PC-3 (cell line): ENCODE measurements around the gene SH3D19. TPM values are rescaled to one million over a fixed set of nuclear protein-coding genes. Genes with fewer than 3 reads are reported as not detected.

Experiments used
- ATAC-seq: fragments of 200-7000 bp; cut with Tn5 transposase; 2 replicates; pipeline ENCODE4 v1.9.1; 2020; ENCODE audit warnings: mild to moderate bottlenecking, moderate library complexity
- BruUV-seq: library from RNA; stranded (reverse); fragments of 400-500 nt; replicated peaks from 2 replicates; lab custom pipeline; 2021; lab: Mats Ljungman, UMichigan
- CTCF ChIA-PET: fragments of 300-600 bp; sonication (Branson Sonifier 250); formaldehyde crosslinking; loops from one replicate; lab custom pipeline; 2022; ENCODE audit warnings: antibody characterized with exemption; lab: Charles Lee
- POLR2A ChIA-PET: fragments of 300-600 bp; sonication (Branson Sonifier 250); formaldehyde crosslinking; loops from one replicate; lab custom pipeline; 2022; ENCODE audit warnings: antibody characterized with exemption; ENCODE audit not compliant: unreplicated experiment; lab: Charles Lee
- DNase-seq: peaks from one replicate; pipeline ENCODE4 v3.0.0-alpha.2; 2015
- H2AFZ ChIP-seq: fragments of 300-600 bp; sonication (generic); 2 replicates; pipeline ENCODE4 v1.6.0; 2016; ENCODE audit warnings: antibody characterized with exemption, low read length
- H3F3A ChIP-seq: fragments of 300-600 bp; sonication (generic); one replicate; pipeline ENCODE4 v1.6.0; 2017; ENCODE audit warnings: antibody characterized with exemption, low read length, control low read depth, mild to moderate bottlenecking; ENCODE audit not compliant: unreplicated experiment
- H3K27ac ChIP-seq: fragments of 300-600 bp; sonication (generic); 2 replicates; pipeline ENCODE4 v1.5.1; 2016; ENCODE audit warnings: mild to moderate bottlenecking, low read length
- H3K27me3 ChIP-seq: fragments of 300-600 bp; sonication (generic); 2 replicates; pipeline ENCODE4 v1.6.1; 2016; ENCODE audit warnings: low read length, mixed read lengths
- H3K36me3 ChIP-seq: fragments of 300-600 bp; sonication (generic); 2 replicates; pipeline ENCODE4 v1.6.1; 2016; ENCODE audit warnings: low read depth, mixed run types, low read length, mixed read lengths
- H3K4me1 ChIP-seq: fragments of 300-600 bp; sonication (generic); 2 replicates; pipeline ENCODE4 v1.5.1; 2016; ENCODE audit warnings: low read length; ENCODE audit not compliant: insufficient read depth
- H3K4me2 ChIP-seq: fragments of 300-600 bp; sonication (generic); 2 replicates; pipeline ENCODE4 v1.6.0; 2016; ENCODE audit warnings: low read length
- H3K4me3 ChIP-seq: fragments of 300-600 bp; sonication (generic); 2 replicates; pipeline ENCODE4 v1.5.1; 2016; ENCODE audit warnings: mild to moderate bottlenecking, low read length, mixed read lengths
- H3K79me2 ChIP-seq: fragments of 300-600 bp; sonication (generic); 2 replicates; pipeline ENCODE4 v1.6.1; 2017; ENCODE audit warnings: low read length, mixed read lengths
- H3K9ac ChIP-seq: fragments of 300-600 bp; sonication (generic); 2 replicates; pipeline ENCODE4 v1.6.0; 2016; ENCODE audit warnings: mild to moderate bottlenecking, low read length
- H3K9me2 ChIP-seq: fragments of 300-600 bp; sonication (generic); replicated peaks from 2 replicates; pipeline ENCODE4 v1.6.1; 2016; ENCODE audit warnings: mixed run types, low read length, mixed read lengths
- H3K9me3 ChIP-seq: fragments of 300-600 bp; sonication (generic); 2 replicates; pipeline ENCODE4 v1.6.1; 2016; ENCODE audit warnings: low read length, mixed read lengths
- H4K20me1 ChIP-seq: fragments of 300-600 bp; sonication (generic); 2 replicates; pipeline ENCODE4 v1.6.1; 2016; ENCODE audit warnings: low read length, mixed read lengths
- CTCF ChIP-seq: fragments of 300-600 bp; sonication (generic); conservative IDR thresholded peaks from 2 replicates; pipeline ENCODE4 v1.5.1; 2017; ENCODE audit warnings: antibody characterized with exemption, low read depth, mild to moderate bottlenecking, low read length
- EZH2 ChIP-seq: fragments of 300-600 bp; sonication (generic); IDR thresholded peaks from one replicate; pipeline ENCODE4 v1.6.1; 2017; ENCODE audit warnings: antibody characterized with exemption, mild to moderate bottlenecking, low read length; ENCODE audit not compliant: unreplicated experiment
- EZH2phosphoT487 ChIP-seq: fragments of 300-600 bp; sonication (generic); IDR thresholded peaks from 2 replicates; pipeline ENCODE4 v1.6.1; 2018; ENCODE audit warnings: mild to moderate bottlenecking, antibody characterized with exemption, low read length, borderline replicate concordance
- intact Hi-C: fragments of 100-400 bp; cut with micrococcal nuclease; formaldehyde crosslinking; loops from 2 replicates; pipeline ENCODE4 v1.9.0; 2023
- total RNA-seq: library from RNA; depleted of rRNA; stranded (reverse); fragments of >200 nt; gene quantifications from 2 replicates; pipeline ENCODE4 v1.2.3, GENCODE V29; 2014

SH3D19 gene
- total RNA-seq, 1 experiment from 2014 or later = 30.1 TPM

GRCh38 chr4:151093203-151093602, 232.2 kb downstream of the SH3D19 start:
- Histone ChIP-seq H3K9me3 (no peaks in the 10 kb centered on the region), H3K4me3 (no peak overlapping the region), H2AFZ (no peak overlapping the region), H3K4me2 (no peak overlapping the region), H3K27ac (no peak overlapping the region), H4K20me1 (no peaks in the 10 kb centered on the region), H3K9ac (no peak overlapping the region), H3K36me3 (no peaks in the 10 kb centered on the region), H3K79me2 (no peaks in the 10 kb centered on the region), H3K9me2 (no peaks in the 10 kb centered on the region), H3F3A (no peaks in the 10 kb centered on the region), H3K27me3 (no peaks in the 10 kb centered on the region), H3K4me1 (no peaks in the 10 kb centered on the region)
- ATAC-seq (no peak), DNase-seq (no peak)
- ChIA-PET POLR2A (no interaction called here), CTCF (no interaction called here)
- no TSS peak for BruUV-seq
- no peak for TF ChIP-seq EZH2
- no peak for TF ChIP-seq EZH2phosphoT487
- TF ChIP-seq CTCF = no peak
- intact Hi-C loops = no loop called here

GRCh38 chr4:151092488-151092887, 232.9 kb downstream of the SH3D19 start:
- intact Hi-C loops = no loop called here
- H4K20me1 ChIP-seq = no peaks in the 10 kb centered on the region
- ChIA-PET POLR2A (no interaction called here), CTCF (no interaction called here)
- no peaks in the 10 kb centered on the region for H3K36me3 ChIP-seq
- TF ChIP-seq EZH2 (no peak), CTCF (no peak), EZH2phosphoT487 (no peak)
- no peak overlapping the region for H3K4me3 ChIP-seq
- no peaks in the 10 kb centered on the region for H3K9me2 ChIP-seq
- no peaks in the 10 kb centered on the region for H3K9me3 ChIP-seq
- H3K79me2 ChIP-seq = no peaks in the 10 kb centered on the region
- no peak overlapping the region for H3K27ac ChIP-seq
- no peak overlapping the region for H3K9ac ChIP-seq
- no peak for DNase-seq
- no peaks in the 10 kb centered on the region for H3K4me1 ChIP-seq
- no peak overlapping the region for H3K4me2 ChIP-seq
- no peaks in the 10 kb centered on the region for H3K27me3 ChIP-seq
- H2AFZ ChIP-seq = no peak overlapping the region
- no TSS peak for BruUV-seq
- no peak for ATAC-seq
- no peaks in the 10 kb centered on the region for H3F3A ChIP-seq

GRCh38 chr4:151091047-151091446, 234.4 kb downstream of the SH3D19 start:
- H3K4me1 ChIP-seq = no peaks in the 10 kb centered on the region
- ATAC-seq (no peak), DNase-seq (no peak)
- H2AFZ ChIP-seq = no peak overlapping the region
- H4K20me1 ChIP-seq = no peaks in the 10 kb centered on the region
- no peak overlapping the region for H3K27ac ChIP-seq
- H3K27me3 ChIP-seq = no peaks in the 10 kb centered on the region
- no peaks in the 10 kb centered on the region for H3K79me2 ChIP-seq
- no peak overlapping the region for H3K9ac ChIP-seq
- H3K9me3 ChIP-seq = no peaks in the 10 kb centered on the region
- no TSS peak for BruUV-seq
- no peaks in the 10 kb centered on the region for H3K9me2 ChIP-seq
- no peak for TF ChIP-seq EZH2phosphoT487
- no peak for TF ChIP-seq CTCF
- no peak for TF ChIP-seq EZH2
- no peaks in the 10 kb centered on the region for H3F3A ChIP-seq
- intact Hi-C loops = no loop called here
- H3K4me2 ChIP-seq = no peak overlapping the region
- H3K36me3 ChIP-seq = no peaks in the 10 kb centered on the region
- CTCF ChIA-PET = no interaction called here
- POLR2A ChIA-PET = no interaction called here
- H3K4me3 ChIP-seq = no peak overlapping the region
